ENCODE measurements around the gene IFI30.

DNA sequence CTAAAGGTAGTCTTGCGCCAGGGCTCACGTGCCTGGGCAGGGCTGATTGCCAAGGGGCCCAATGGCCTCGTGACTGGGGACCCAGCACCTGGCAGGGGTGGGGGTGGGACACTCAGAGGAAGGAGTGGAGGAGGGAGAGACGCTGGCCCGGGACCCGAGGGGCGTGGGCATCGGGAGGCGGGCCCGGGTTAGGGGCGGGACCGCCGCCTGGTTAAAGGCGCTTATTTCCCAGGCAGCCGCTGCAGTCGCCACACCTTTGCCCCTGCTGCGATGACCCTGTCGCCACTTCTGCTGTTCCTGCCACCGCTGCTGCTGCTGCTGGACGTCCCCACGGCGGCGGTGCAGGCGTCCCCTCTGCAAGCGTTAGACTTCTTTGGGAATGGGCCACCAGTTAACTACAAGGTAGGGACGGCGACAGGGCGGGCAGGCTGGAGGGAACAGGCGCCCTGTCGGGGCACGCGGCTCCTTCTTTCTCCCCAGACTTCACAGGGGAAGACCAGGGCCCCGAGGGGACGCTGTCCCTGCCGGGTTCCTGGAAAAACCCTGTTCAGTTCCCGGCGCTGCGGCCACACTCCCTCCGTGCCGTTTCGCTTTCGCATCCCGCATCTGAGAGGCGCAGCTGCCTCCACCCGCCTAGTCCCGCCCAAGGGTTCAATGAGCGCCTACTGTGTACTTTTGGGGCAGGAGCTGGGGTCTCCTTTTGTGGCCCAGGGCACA, at the start of gene IFI30:
- TF ChIP-seq, protein P1, sequence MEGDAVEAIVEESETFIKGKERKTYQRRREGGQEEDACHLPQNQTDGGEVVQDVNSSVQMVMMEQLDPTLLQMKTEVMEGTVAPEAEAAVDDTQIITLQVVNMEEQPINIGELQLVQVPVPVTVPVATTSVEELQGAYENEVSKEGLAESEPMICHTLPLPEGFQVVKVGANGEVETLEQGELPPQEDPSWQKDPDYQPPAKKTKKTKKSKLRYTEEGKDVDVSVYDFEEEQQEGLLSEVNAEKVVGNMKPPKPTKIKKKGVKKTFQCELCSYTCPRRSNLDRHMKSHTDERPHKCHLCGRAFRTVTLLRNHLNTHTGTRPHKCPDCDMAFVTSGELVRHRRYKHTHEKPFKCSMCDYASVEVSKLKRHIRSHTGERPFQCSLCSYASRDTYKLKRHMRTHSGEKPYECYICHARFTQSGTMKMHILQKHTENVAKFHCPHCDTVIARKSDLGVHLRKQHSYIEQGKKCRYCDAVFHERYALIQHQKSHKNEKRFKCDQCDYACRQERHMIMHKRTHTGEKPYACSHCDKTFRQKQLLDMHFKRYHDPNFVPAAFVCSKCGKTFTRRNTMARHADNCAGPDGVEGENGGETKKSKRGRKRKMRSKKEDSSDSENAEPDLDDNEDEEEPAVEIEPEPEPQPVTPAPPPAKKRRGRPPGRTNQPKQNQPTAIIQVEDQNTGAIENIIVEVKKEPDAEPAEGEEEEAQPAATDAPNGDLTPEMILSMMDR (IDR thresholded peaks at IDR 0.05): no peak
- TF ChIP-seq POLR2AphosphoS5 (IDR thresholded peaks at IDR 0.05): no peak

All from suprapubic skin (tissue), 3 donors.